ENCODE measurements around the gene GPR142. TPM values are rescaled to one million over a fixed set of nuclear protein-coding genes. Genes with fewer than 3 reads are reported as not detected.

Gene GPR142
- total RNA-seq, 4 donors from 2014 or later: 0.39 to 0.83 (median 0.40) TPM; not detected in 1

GRCh38 chr17:74360899-74361229 lies 6.4 kb upstream of the GPR142 start:
- Histone ChIP-seq H3K27me3 (peaks cover 0 to 78% (median 42%) of the 10 kb centered on the region in 4 donors), H3K27ac (replicated peaks in 1 of 4) (no peak overlapping the region), H3K36me3 (no peaks in the 10 kb centered on the region), H3K4me3 (no peak overlapping the region), H3K4me1 (peaks cover 0 to 29% (median 23%) of the 10 kb centered on the region in 4 donors), H3K9me3 (no peaks in the 10 kb centered on the region)
- TF ChIP-seq POLR2AphosphoS5 (IDR thresholded peaks at IDR 0.05) (no peak), CTCF (IDR thresholded peaks at IDR 0.05) (no peak), EP300 (IDR thresholded peaks at IDR 0.05) (no peak), POLR2A (IDR thresholded peaks at IDR 0.05; ENCODE audit: low read depth) (no peak)
- WGBS: 52% methylated on average over 7 of the region's 7 CpGs
- DNase-seq (ENCODE audit: extremely low spot score): no peak
- intact Hi-C loops (cut with DNase I): loop anchor here (5.0 kb wide), 1 partner anchor 149 kb away; the partner anchor contains the start of gene TTYH2

- H3K9me3 ChIP-seq: no peaks in the 10 kb centered on the region
- no peak within 1 kb of the TSS for H3K27ac ChIP-seq (replicated peaks in 1 of 4)
- TF ChIP-seq CTCF (IDR thresholded peaks at IDR 0.05) (peak; percentile 62 to 72 (median 63)), POLR2A (IDR thresholded peaks at IDR 0.05; ENCODE audit: low read depth) (no peak), POLR2AphosphoS5 (IDR thresholded peaks at IDR 0.05) (peak in 1 of 2 donors; percentile 10), EP300 (IDR thresholded peaks at IDR 0.05) (no peak)
- intact Hi-C loops (cut with DNase I): loop anchor here (5.0 kb wide), 1 partner anchor 149 kb away; the partner anchor contains the start of gene TTYH2
- no peaks in the 10 kb centered on the region for H3K36me3 ChIP-seq
- WGBS: 24% methylated on average over 23 of the region's 28 CpGs
- no peak within 1 kb of the TSS for H3K4me3 ChIP-seq
- peaks cover 0 to 28% (median 22%) of the 10 kb centered on the region in 4 donors for H3K4me1 ChIP-seq
- H3K27me3 ChIP-seq: peaks cover 0 to 72% (median 42%) of the 10 kb centered on the region in 4 donors
- no peak for DNase-seq (ENCODE audit: extremely low spot score)
Observed at GRCh38 chr17:74361230-74362068, 5.9 kb upstream of the GPR142 start, which contains the start of gene BTBD17. TSS of gene BTBD17 (minus strand) at chr17:74361868. CDS start at chr17:74361819, 49 bp downstream.

GRCh38 chr17:74362069-74362405 lies 5.3 kb upstream of the GPR142 start:
- Histone ChIP-seq H3K27me3 (peaks cover 0 to 67% (median 40%) of the 10 kb centered on the region in 4 donors), H3K36me3 (no peaks in the 10 kb centered on the region), H3K27ac (replicated peaks in 1 of 4) (no peak overlapping the region), H3K4me1 (peaks cover 0 to 22% (median 16%) of the 10 kb centered on the region in 4 donors), H3K9me3 (no peaks in the 10 kb centered on the region), H3K4me3 (no peak overlapping the region)
- DNase-seq (ENCODE audit: extremely low spot score): no peak
- intact Hi-C loops (cut with DNase I): loop anchor here (5.0 kb wide), 1 partner anchor 150 kb away; the partner anchor contains the start of gene TTYH2
- TF ChIP-seq POLR2AphosphoS5 (IDR thresholded peaks at IDR 0.05): no peak
- TF ChIP-seq EP300 (IDR thresholded peaks at IDR 0.05): no peak
- no peak for TF ChIP-seq POLR2A (IDR thresholded peaks at IDR 0.05; ENCODE audit: low read depth)
- no peak for TF ChIP-seq CTCF (IDR thresholded peaks at IDR 0.05)
- WGBS: no CpG with 5 or more reads among the region's 9 CpGs

- TF ChIP-seq EP300 (IDR thresholded peaks at IDR 0.05) (no peak), POLR2A (IDR thresholded peaks at IDR 0.05; ENCODE audit: low read depth) (no peak), CTCF (IDR thresholded peaks at IDR 0.05) (no peak), POLR2AphosphoS5 (IDR thresholded peaks at IDR 0.05) (no peak)
- DNase-seq (ENCODE audit: extremely low spot score): no peak
- WGBS: 64% methylated on average over 13 of the region's 14 CpGs
- intact Hi-C loops (cut with DNase I): loop anchor here (5.0 kb wide), 1 partner anchor 151 kb away; the partner anchor contains the start of gene TTYH2
- Histone ChIP-seq H3K27ac (replicated peaks in 1 of 4) (no peak overlapping the region), H3K4me3 (no peak overlapping the region), H3K27me3 (peaks cover 0 to 62% (median 31%) of the 10 kb centered on the region in 4 donors), H3K36me3 (no peaks in the 10 kb centered on the region), H3K9me3 (no peaks in the 10 kb centered on the region), H3K4me1 (peaks cover 0 to 15% (median 11%) of the 10 kb centered on the region in 4 donors)
Observed at GRCh38 chr17:74362810-74363498, 4.4 kb upstream of the GPR142 start.

All from esophagus muscularis mucosa (tissue), 4 donors.